WTC11 (cell line): Measurements from ENCODE around the gene LSR. TPM values are rescaled to one million over a fixed set of nuclear protein-coding genes. Genes with fewer than 3 reads are reported as not detected.

Source experiments
- ATAC-seq: fragments of 200-7000 bp; cut with Tn5 transposase; 2 replicates; pipeline ENCODE4 v1.10.0; 2021; ENCODE audit warnings: mild to moderate bottlenecking, moderate library complexity
- CTCF ChIA-PET: fragments of 300-600 bp; sonication (Branson Sonifier 250); formaldehyde crosslinking; loops from one replicate; lab custom pipeline; 2021; ENCODE audit warnings: antibody characterized with exemption; lab: Charles Lee
- POLR2A ChIA-PET: fragments of 350-600 bp; sonication (Branson Sonifier 250); formaldehyde crosslinking; loops from one replicate; lab custom pipeline; 2021; ENCODE audit warnings: antibody characterized with exemption; lab: Charles Lee
- DNase-seq: peaks from one replicate; pipeline ENCODE4 v3.0.0; 2021; ENCODE audit warnings: low spot score
- H3K27ac Mint-ChIP-seq: 2 replicates; pipeline ENCODE4 v1.8.0; 2021; ENCODE audit warnings: mixed read lengths
- H3K27me3 Mint-ChIP-seq: 2 replicates; pipeline ENCODE4 v1.8.0; 2021; ENCODE audit warnings: low read depth, mild to moderate bottlenecking, moderate library complexity, mixed read lengths
- H3K36me3 Mint-ChIP-seq: 2 replicates; pipeline ENCODE4 v1.8.0; 2021; ENCODE audit warnings: mixed read lengths
- H3K4me1 Mint-ChIP-seq: 2 replicates; pipeline ENCODE4 v1.8.0; 2022; ENCODE audit warnings: mixed read lengths
- H3K4me3 Mint-ChIP-seq: 2 replicates; pipeline ENCODE4 v1.8.0; 2021; ENCODE audit warnings: mild to moderate bottlenecking, moderate library complexity, mixed read lengths
- H3K9me3 Mint-ChIP-seq: 2 replicates; pipeline ENCODE4 v1.8.0; 2021; ENCODE audit warnings: mixed read lengths
- ATF6 ChIP-seq: sonication (generic); formaldehyde crosslinking; IDR thresholded peaks from 2 replicates; pipeline ENCODE4 v1.8.1; 2023; ENCODE audit warnings: mild to moderate bottlenecking, missing genetic modification reagents
- E2F5 ChIP-seq: sonication (generic); formaldehyde crosslinking; IDR thresholded peaks from 2 replicates; pipeline ENCODE4 v1.8.1; 2022; ENCODE audit warnings: mild to moderate bottlenecking, moderate library complexity, missing genetic modification reagents
- EMX1 ChIP-seq: fragments of 250-450 bp; sonication (Bioruptor Pico); IDR thresholded peaks from 2 replicates; pipeline ENCODE4 v1.8.0; 2021; ENCODE audit warnings: mild to moderate bottlenecking
- ESRRA ChIP-seq: sonication (generic); formaldehyde crosslinking; IDR thresholded peaks from 2 replicates; pipeline ENCODE4 v1.8.1; 2022; ENCODE audit warnings: mild to moderate bottlenecking, missing genetic modification reagents, borderline replicate concordance
- GTF2I ChIP-seq: fragments of 250-450 bp; sonication (Bioruptor Pico); conservative IDR thresholded peaks from 2 replicates; pipeline ENCODE4 v1.4.0; 2021; ENCODE audit warnings: mild to moderate bottlenecking
- MAX ChIP-seq: sonication (generic); formaldehyde crosslinking; IDR thresholded peaks from 2 replicates; pipeline ENCODE4 v1.8.0; 2022; ENCODE audit warnings: mild to moderate bottlenecking, missing genetic modification reagents
- PRRX2 ChIP-seq: fragments of 250-450 bp; sonication (Bioruptor Pico); IDR thresholded peaks from 2 replicates; pipeline ENCODE4 v1.8.0; 2021; ENCODE audit warnings: mild to moderate bottlenecking
- SMAD3 ChIP-seq: sonication (generic); formaldehyde crosslinking; IDR thresholded peaks from 2 replicates; pipeline ENCODE4 v1.8.0; 2022; ENCODE audit warnings: missing genetic modification reagents, mild to moderate bottlenecking, borderline replicate concordance
- SP1 ChIP-seq: sonication (generic); formaldehyde crosslinking; conservative IDR thresholded peaks from 2 replicates; pipeline ENCODE4 v1.8.1; 2022; ENCODE audit warnings: missing genetic modification reagents
- TP53 ChIP-seq: sonication (generic); formaldehyde crosslinking; IDR thresholded peaks from 2 replicates; pipeline ENCODE4 v1.8.1; 2023; ENCODE audit warnings: mild to moderate bottlenecking, missing genetic modification reagents
- ZNF219 ChIP-seq: sonication (generic); formaldehyde crosslinking; IDR thresholded peaks from 2 replicates; pipeline ENCODE4 v1.8.0; 2023; ENCODE audit warnings: missing genetic modification reagents, mild to moderate bottlenecking, borderline replicate concordance
- ZNF263 ChIP-seq: sonication (generic); formaldehyde crosslinking; IDR thresholded peaks from 2 replicates; pipeline ENCODE4 v1.8.1; 2022; ENCODE audit warnings: low read depth, mild to moderate bottlenecking, moderate library complexity, missing genetic modification reagents
- ZNF281 ChIP-seq: sonication (generic); formaldehyde crosslinking; IDR thresholded peaks from 2 replicates; pipeline ENCODE4 v1.8.0; 2023; ENCODE audit warnings: mild to moderate bottlenecking, missing genetic modification reagents
- ZNF671 ChIP-seq: fragments of 250-450 bp; sonication (Bioruptor Pico); IDR thresholded peaks from 2 replicates; pipeline ENCODE4 v1.8.0; 2021; ENCODE audit warnings: mild to moderate bottlenecking
- total RNA-seq: library from RNA; stranded (reverse); gene quantifications from 3 replicates; pipeline ENCODE4 v1.2.3, GENCODE V29; 2021
- TF ChIP-seq, protein P1 (sequence below): sonication (generic); formaldehyde crosslinking; IDR thresholded peaks from 2 replicates; pipeline ENCODE4 v1.8.1; 2022; ENCODE audit warnings: mild to moderate bottlenecking, missing genetic modification reagents, moderate library complexity, borderline replicate concordance
- TF ChIP-seq, protein P2 (sequence below): sonication (generic); formaldehyde crosslinking; IDR thresholded peaks from 2 replicates; pipeline ENCODE4 v1.8.0; 2022; ENCODE audit warnings: missing genetic modification reagents
- TF ChIP-seq, protein P3 (sequence below): fragments of 250-450 bp; sonication (Bioruptor Pico); IDR thresholded peaks from 2 replicates; pipeline ENCODE4 v2.1.2; 2022; ENCODE audit warnings: mild to moderate bottlenecking, moderate library complexity

Gene LSR
- total RNA-seq, 1 experiment from 2014 or later, result 130 TPM

DNA sequence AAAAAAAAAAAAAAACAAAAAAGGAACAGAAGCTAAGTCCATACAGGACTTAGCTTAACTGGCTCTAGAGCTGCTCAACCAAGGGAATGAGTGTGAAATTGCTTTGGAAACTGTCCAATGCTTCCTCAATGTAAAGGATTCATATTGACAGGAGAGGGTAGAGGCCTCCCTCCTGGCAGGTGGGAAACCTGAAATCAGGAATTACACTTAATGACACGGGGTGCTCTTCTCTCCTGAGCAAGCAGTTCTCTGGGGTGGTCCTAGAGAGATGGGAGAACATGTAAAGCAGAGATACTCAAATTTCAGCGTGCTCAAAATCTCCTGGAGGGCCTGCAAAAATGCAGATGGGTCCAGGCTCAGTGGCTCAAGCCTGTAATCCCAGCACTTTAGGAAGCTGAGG is 39.5 kb downstream of the LSR start (continued):
- TF ChIP-seq GTF2I (CRISPR knock-in tag) (no peak), E2F5 (no peak)

DNA sequence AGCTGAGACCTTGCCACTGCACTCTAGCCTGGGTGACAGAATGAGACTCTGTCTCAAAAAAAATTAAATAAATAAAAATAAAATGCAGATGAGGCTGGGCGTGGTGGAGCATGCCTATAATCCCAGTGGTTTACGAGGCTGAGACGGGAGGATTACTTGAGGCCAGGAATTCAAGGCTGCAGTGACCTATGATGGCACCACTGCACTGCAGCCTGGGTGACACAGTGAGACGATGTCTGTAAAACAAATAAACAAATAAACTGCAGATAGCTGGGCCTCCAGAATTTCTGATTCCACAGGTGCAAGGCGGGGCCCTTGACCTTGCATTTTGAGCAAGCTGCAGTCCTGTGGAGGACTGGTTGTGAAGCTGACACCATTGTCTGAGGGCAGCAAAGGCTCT is 40.1 kb downstream of the LSR start:
- no peaks in the 10 kb centered on the region; the same call in 1 of the 2 replicates for H3K27me3 Mint-ChIP-seq
- ChIA-PET CTCF (interaction anchor here (0.6 to 1.0 kb wide), 3 partner anchors 20 to 237 kb away, joined by 3 to 4 read pairs (median 4); partner anchors contain the start of gene USF2), POLR2A (no interaction called here)
- TF ChIP-seq SMAD3 (CRISPR knock-in tag), result no peak
- no peak overlapping the region for H3K4me3 Mint-ChIP-seq
- H3K9me3 Mint-ChIP-seq, result no peaks in the 10 kb centered on the region
- peaks cover 17% of the 10 kb centered on the region for H3K4me1 Mint-ChIP-seq
- no peaks in the 10 kb centered on the region for H3K36me3 Mint-ChIP-seq
- ATAC-seq, result no peak
- H3K27ac Mint-ChIP-seq, result no peak overlapping the region
- DNase-seq, result no peak

- POLR2A ChIA-PET, result no interaction called here
- no peak for TF ChIP-seq ZNF281 (CRISPR knock-in tag)
- no peak overlapping the region for H3K27ac Mint-ChIP-seq
Observed at GRCh38 chr19:35290381-35291127, 41.8 kb downstream of the LSR start.

DNA sequence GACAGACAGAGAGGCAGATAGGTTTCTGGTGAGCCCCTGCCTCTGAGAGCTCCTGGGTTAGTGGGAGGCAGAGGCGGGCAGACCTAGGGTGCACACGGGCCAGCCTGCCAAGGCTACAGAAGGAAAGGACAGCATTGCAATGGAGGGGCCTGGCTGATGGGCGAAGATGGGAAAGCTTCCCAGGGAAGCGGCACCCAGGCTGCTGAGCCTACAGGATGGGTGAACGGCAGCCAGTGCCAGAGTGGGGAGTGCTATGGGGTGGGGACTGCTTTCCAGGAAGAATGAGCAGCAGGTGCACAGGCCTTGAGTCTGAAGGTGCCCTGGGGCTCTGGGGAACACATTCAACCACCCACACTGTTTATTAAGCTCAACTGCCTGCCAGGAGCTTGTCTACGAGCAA is 42.5 kb downstream of the LSR start:
- H3K27me3 Mint-ChIP-seq, result no peaks in the 10 kb centered on the region; the same call in 1 of the 2 replicates
- ATAC-seq (no peak), DNase-seq (no peak)
- no peak overlapping the region for H3K4me3 Mint-ChIP-seq
- H3K4me1 Mint-ChIP-seq, result peaks cover 14% of the 10 kb centered on the region
- CTCF ChIA-PET, result interaction anchor here (0.9 to 1.1 kb wide), 3 partner anchors 21 to 236 kb away, joined by 3 to 4 read pairs (median 3); no protein-coding TSS in a partner anchor
- no peak overlapping the region for H3K27ac Mint-ChIP-seq
- POLR2A ChIA-PET, result no interaction called here
- no peaks in the 10 kb centered on the region for H3K9me3 Mint-ChIP-seq
- no peaks in the 10 kb centered on the region for H3K36me3 Mint-ChIP-seq
- TF ChIP-seq, protein P1, sequence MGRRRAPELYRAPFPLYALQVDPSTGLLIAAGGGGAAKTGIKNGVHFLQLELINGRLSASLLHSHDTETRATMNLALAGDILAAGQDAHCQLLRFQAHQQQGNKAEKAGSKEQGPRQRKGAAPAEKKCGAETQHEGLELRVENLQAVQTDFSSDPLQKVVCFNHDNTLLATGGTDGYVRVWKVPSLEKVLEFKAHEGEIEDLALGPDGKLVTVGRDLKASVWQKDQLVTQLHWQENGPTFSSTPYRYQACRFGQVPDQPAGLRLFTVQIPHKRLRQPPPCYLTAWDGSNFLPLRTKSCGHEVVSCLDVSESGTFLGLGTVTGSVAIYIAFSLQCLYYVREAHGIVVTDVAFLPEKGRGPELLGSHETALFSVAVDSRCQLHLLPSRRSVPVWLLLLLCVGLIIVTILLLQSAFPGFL (CRISPR knock-in tag), result no peak
- no peak for TF ChIP-seq SP1 (CRISPR knock-in tag)
- TF ChIP-seq, protein P2, sequence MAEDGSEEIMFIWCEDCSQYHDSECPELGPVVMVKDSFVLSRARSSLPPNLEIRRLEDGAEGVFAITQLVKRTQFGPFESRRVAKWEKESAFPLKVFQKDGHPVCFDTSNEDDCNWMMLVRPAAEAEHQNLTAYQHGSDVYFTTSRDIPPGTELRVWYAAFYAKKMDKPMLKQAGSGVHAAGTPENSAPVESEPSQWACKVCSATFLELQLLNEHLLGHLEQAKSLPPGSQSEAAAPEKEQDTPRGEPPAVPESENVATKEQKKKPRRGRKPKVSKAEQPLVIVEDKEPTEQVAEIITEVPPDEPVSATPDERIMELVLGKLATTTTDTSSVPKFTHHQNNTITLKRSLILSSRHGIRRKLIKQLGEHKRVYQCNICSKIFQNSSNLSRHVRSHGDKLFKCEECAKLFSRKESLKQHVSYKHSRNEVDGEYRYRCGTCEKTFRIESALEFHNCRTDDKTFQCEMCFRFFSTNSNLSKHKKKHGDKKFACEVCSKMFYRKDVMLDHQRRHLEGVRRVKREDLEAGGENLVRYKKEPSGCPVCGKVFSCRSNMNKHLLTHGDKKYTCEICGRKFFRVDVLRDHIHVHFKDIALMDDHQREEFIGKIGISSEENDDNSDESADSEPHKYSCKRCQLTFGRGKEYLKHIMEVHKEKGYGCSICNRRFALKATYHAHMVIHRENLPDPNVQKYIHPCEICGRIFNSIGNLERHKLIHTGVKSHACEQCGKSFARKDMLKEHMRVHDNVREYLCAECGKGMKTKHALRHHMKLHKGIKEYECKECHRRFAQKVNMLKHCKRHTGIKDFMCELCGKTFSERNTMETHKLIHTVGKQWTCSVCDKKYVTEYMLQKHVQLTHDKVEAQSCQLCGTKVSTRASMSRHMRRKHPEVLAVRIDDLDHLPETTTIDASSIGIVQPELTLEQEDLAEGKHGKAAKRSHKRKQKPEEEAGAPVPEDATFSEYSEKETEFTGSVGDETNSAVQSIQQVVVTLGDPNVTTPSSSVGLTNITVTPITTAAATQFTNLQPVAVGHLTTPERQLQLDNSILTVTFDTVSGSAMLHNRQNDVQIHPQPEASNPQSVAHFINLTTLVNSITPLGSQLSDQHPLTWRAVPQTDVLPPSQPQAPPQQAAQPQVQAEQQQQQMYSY (CRISPR knock-in tag), result no peak
- no peak for TF ChIP-seq ESRRA (CRISPR knock-in tag)
- no peak for TF ChIP-seq ATF6
- TF ChIP-seq ZNF219 (CRISPR knock-in tag), result no peak
- no peak for TF ChIP-seq PRRX2 (CRISPR knock-in tag)
- no peak for TF ChIP-seq ZNF263 (CRISPR knock-in tag)
- TF ChIP-seq, protein P3, sequence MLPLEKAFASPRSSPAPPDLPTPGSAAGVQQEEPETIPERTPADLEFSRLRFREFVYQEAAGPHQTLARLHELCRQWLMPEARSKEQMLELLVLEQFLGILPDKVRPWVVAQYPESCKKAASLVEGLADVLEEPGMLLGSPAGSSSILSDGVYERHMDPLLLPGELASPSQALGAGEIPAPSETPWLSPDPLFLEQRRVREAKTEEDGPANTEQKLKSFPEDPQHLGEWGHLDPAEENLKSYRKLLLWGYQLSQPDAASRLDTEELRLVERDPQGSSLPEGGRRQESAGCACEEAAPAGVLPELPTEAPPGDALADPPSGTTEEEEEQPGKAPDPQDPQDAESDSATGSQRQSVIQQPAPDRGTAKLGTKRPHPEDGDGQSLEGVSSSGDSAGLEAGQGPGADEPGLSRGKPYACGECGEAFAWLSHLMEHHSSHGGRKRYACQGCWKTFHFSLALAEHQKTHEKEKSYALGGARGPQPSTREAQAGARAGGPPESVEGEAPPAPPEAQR (CRISPR knock-in tag), result no peak
- no peak for TF ChIP-seq EMX1
- no peak for TF ChIP-seq TP53 (CRISPR knock-in tag)
- no peak for TF ChIP-seq ZNF671
- TF ChIP-seq MAX (CRISPR knock-in tag), result no peak

More at GRCh38 chr19:35290381-35291127, 41.8 kb downstream of the LSR start:
- Mint-ChIP-seq H3K9me3 (no peaks in the 10 kb centered on the region), H3K36me3 (no peaks in the 10 kb centered on the region), H3K27me3 (no peaks in the 10 kb centered on the region; the same call in 1 of the 2 replicates), H3K4me1 (peaks cover 14% of the 10 kb centered on the region), H3K4me3 (no peak overlapping the region)
- DNase-seq (no peak), ATAC-seq (no peak)
- CTCF ChIA-PET, result interaction anchor here (0.8 to 1.1 kb wide), 4 partner anchors 21 to 235 kb away, joined by 3 to 4 read pairs (median 3); no protein-coding TSS in a partner anchor
